AG10803 (cell line): ENCODE measurements around the gene DDIT3.

Experiments
- DNase-seq: peaks from one replicate; pipeline ENCODE4 v3.0.0; 2010; ENCODE audit warnings: low read depth
- H3K4me3 ChIP-seq: 2 replicates; pipeline ENCODE4 v1.5.1; 2011; ENCODE audit warnings: mild to moderate bottlenecking, low read length, control low read depth
- TF ChIP-seq, protein P1 (sequence below): conservative IDR thresholded peaks from 2 replicates; pipeline ENCODE4 v1.5.1; 2011; ENCODE audit warnings: mild to moderate bottlenecking, low read length, control low read depth, inconsistent platforms

Gene DDIT3

DNA sequence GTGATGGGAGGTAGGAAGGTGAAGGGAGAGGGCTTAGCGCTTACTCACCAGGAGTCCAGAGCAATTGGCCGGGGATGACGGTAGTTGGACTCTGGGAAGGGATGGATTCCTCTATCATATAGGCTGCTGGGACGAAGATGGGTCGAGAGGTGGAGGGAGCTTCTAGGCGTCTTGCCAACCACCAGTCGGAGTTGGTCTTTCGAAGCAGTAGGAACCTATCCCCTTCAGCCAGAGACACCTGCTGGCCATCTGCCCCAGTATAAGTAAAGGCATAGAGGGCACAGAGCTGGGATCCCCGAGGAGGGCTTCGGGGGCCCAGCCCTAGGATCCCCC, 41.3 kb downstream of the DDIT3 start:
- no peak overlapping the region for H3K4me3 ChIP-seq
- TF ChIP-seq, protein P1, sequence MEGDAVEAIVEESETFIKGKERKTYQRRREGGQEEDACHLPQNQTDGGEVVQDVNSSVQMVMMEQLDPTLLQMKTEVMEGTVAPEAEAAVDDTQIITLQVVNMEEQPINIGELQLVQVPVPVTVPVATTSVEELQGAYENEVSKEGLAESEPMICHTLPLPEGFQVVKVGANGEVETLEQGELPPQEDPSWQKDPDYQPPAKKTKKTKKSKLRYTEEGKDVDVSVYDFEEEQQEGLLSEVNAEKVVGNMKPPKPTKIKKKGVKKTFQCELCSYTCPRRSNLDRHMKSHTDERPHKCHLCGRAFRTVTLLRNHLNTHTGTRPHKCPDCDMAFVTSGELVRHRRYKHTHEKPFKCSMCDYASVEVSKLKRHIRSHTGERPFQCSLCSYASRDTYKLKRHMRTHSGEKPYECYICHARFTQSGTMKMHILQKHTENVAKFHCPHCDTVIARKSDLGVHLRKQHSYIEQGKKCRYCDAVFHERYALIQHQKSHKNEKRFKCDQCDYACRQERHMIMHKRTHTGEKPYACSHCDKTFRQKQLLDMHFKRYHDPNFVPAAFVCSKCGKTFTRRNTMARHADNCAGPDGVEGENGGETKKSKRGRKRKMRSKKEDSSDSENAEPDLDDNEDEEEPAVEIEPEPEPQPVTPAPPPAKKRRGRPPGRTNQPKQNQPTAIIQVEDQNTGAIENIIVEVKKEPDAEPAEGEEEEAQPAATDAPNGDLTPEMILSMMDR = no peak
- no peak for DNase-seq

DNA sequence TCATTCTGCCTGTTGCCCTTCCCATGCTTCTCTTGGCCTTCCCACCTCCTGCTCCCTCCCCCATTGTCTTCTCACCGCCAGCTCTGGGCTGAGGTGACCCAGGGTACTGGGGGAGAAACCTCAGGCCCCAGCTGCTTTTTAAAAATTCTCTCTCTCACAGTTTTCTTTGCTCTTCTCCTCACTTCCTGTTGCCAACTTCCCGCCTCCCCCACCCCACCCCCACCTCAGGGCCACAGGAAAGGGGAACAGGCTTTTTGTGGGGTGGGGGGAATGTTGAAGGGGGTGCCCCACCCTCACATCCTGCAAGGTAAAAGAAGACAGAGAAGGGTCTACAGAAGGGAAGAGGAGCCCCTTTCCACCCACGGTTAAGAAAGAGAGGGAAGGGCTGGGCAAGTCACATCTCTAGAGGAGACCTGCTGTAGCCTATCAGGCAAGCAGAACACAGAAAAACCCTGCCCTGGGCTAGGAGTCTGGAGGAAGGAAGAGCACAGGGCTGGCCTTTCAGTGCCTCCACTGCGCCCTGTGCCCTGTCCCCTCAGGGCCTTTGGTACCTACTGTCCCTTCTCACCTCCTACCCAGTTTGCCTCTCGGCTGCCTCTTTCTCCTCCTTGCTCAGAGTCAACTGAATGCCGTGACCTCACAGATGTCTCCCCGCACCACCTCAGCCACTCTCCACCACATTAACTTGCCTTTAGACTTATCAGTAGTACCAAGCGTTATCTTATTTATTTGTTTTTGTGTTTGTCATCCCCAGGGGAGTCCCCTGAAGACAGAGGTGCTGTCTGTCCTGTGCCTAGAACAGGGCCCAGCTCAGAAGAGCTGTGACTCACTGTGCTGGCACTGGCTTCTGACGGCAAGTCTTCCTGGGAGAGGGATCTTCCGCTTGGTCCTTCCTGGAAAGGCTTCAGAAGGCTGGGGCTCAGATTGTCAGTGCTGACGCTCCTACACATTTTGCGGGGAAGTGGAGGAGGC, 42.3 kb downstream of the DDIT3 start:
- DNase-seq = no peak
- TF ChIP-seq, protein P1 = no peak
- no peak overlapping the region for H3K4me3 ChIP-seq

DNA sequence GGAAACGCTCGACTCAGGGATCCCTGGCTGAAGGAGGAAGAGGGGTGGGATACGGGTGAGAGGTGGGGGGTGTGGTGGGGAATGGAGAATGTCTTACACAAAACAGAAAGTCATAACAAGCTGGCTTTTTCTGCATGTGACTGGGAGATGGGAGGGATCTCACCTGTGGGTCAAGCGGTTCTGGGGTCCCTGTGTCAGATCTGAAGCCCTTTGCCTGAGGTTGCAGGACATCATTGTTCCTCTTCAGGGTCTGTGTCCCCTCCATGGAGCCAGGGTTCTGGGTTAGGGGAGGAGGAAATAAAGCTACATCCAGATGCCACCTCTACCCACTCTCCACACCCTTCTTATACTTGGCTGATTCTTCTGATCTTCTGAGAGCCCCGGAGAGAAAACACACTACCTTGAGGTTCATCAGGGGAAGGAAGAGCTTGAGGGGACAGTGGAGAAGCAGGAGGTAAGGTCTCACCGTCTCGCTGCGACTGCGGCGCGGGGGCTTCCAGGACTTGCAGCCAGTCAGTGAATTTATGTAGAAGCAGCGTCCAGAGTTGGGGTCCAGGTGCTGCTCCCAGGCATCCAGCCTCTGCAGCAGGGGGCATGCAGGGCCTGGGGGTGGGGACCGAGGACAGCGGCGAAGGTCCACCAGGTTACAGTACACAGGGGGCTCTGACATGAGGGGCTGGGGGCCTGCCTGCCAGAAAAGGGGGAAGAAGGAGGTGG, 43.2 kb downstream of the DDIT3 start:
- no peak for DNase-seq
- no peak overlapping the region for H3K4me3 ChIP-seq
- TF ChIP-seq, protein P1 = no peak

DNA sequence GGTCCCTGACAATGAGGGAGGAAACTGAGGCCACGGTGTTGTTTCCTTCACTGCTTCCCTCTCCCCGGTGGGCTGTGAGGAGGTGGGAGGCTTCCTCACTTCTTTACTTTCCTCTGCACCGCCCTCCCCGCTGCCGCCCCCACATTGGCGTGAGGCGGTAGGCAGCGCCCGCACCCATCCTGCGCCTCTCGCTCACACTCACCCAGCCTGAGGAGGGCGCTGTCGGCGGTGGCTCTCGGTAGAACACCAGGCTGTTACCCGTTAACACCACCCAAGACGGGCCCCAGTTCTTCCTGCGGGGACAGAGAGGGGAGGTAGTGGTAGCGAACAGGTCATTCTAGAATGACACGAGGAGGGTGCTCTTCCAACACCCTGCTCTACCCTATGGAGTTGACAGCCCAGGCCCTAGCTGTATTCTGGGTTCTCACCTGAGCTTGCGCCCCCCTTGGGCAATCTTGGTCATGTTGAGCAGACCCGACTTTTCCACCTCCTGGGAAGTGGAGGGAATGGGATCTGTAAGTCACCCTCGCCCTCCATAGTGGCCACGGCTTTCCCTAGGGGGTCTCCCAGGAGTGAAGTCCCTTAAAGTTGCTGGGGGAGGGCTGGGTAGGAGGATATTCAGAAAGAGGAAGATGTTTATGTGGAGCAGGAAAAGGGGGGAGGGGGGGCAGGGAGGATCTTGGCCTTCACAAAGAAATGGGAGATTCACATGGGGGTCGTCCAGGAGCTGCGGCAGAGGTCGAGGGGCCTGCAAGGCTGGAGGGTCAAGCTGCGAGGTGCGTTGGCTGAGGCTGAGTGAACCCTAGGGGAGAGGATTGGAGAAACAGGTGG, 43.9 kb downstream of the DDIT3 start:
- no peak overlapping the region for H3K4me3 ChIP-seq
- no peak for DNase-seq
- TF ChIP-seq, protein P1 = no peak; the same call in 1 of the 2 replicates

DNA sequence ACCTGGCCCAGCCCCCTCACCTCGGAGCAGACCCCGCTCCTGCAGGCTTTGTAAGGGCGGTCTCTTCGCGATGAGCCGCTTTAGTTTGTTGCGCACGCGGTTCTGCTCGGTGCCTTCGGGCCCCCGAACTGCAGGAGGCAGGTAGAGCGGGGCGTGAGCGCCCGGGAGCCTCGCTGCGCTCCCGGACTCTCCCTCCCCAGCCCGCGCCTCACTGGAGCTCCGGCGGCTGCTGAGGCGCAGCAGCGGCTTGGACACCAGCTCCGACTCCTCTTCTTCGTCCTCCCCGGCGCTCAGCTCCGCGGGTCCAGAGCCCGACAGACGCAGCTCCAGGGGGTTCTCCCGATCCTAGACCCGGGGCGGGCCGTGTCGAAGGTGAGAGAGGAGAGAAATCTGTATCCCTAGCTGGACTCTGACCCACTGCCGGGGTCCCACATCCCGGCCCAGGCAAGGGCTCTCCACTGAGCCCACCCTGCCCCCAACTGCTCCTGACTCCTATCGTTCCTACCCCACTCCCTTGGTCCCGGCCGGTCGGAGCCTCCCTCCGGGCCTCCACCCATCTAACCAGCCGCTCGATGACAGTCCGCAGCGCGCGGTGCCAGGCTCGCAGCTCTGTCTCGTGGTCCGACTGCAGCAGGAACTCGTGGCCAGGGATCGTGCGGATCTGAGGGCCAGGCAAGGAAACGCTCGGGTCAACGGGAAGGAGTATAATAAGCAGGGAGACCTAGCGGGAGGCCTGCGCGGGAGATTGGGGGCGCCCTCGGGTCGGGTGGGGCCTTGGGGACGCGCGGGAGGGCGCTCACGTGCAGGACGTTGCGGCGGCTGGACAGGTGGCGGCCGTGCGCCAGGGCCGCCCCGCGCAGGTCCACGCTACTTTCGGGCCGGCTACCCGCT, 44.8 kb downstream of the DDIT3 start:
- peak overlapping the region; percentile 20 for H3K4me3 ChIP-seq
- TF ChIP-seq, protein P1 = no peak

DNA sequence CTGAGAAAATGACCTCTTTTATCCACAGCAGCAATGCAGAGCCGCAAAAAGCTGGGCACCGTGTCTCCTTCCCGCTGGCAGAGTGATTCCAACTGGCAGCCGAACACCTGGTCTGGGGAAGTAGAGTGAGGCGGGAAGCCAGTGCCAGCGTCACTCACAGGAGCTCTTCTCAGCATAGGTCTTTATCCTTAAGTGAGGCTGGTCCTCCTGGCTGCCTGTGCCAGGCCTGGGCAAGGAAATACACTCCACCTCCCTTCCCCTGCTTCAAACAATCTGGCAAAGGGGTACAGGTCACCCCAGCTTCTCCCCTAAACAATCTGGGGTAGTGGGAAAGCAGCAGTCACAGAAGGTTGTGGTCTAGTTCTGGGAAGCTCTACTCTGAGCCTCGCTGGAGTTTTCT, 45.5 kb downstream of the DDIT3 start:
- TF ChIP-seq, protein P1 = no peak
- H3K4me3 ChIP-seq = no peak overlapping the region

More for the DNA sequence above, 44.8 kb downstream of the DDIT3 start:
- peak; percentile 28 for DNase-seq

More for the DNA sequence above, 45.5 kb downstream of the DDIT3 start:
- DNase-seq = no peak
